Gastrocnemius medialis (tissue), 4 donors: ENCODE results near the gene DMRTC1.
"Not testable (repeated sequence)": the region's sequence is repeated elsewhere in the genome, so short reads cannot be mapped to it uniquely, and the experiment has no call there.

ENCODE experiments used
- POLR2A ChIP-seq, 2 donors: fragments of 450-650 bp; IDR thresholded peaks; one replicate each; pipeline ENCODE4 v1.6.1; 2017; ENCODE audit warnings: antibody characterized with exemption in 2 of 2, mild to moderate bottlenecking in 2 of 2, moderate library complexity in 2 of 2
- TF ChIP-seq, protein P1 (sequence below), 5 experiments: fragments of 450-650 bp in 3 of 5; fragments of 200-600 bp in 2 of 5; sonication (generic) in 2 of 5; IDR thresholded peaks in 4 of 5; conservative IDR thresholded peaks in 1 of 5; 1 replicate in 4 of 5; 2 replicates in 1 of 5; pipeline ENCODE4 v1.5.1; 2016 to 2019; ENCODE audit warnings: antibody characterized with exemption in 5 of 5, mild to moderate bottlenecking in 3 of 5, moderate library complexity in 3 of 5

DNA sequence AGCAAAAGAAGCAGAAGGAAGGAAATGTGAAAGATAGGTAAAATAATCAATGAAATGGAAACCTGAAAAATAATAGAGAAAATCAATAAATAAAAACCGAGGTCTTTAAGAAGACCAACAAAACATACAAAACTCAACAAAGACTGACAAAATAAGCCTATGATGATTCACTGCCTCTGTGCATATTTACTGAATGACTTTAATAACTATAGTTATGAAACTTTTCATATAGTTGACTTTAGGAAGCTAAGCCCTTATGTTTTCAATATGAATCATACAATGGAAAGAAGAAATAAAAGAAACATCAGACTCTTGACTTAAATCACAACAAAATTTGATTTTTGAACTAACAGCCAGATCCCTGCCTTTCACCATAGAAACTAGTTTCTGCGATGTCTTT is 106.1 kb downstream of the DMRTC1 start:
- TF ChIP-seq, protein P1, sequence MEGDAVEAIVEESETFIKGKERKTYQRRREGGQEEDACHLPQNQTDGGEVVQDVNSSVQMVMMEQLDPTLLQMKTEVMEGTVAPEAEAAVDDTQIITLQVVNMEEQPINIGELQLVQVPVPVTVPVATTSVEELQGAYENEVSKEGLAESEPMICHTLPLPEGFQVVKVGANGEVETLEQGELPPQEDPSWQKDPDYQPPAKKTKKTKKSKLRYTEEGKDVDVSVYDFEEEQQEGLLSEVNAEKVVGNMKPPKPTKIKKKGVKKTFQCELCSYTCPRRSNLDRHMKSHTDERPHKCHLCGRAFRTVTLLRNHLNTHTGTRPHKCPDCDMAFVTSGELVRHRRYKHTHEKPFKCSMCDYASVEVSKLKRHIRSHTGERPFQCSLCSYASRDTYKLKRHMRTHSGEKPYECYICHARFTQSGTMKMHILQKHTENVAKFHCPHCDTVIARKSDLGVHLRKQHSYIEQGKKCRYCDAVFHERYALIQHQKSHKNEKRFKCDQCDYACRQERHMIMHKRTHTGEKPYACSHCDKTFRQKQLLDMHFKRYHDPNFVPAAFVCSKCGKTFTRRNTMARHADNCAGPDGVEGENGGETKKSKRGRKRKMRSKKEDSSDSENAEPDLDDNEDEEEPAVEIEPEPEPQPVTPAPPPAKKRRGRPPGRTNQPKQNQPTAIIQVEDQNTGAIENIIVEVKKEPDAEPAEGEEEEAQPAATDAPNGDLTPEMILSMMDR (IDR thresholded peaks at IDR 0.05 in 4 of 5, conservative IDR thresholded peaks at IDR 0.05 in 1 of 5) = not testable (repeated sequence)
- not testable (repeated sequence) for TF ChIP-seq POLR2A (IDR thresholded peaks at IDR 0.05)
